A549 (cell line): ENCODE data around the gene REXO4. TPM values are rescaled to one million over a fixed set of nuclear protein-coding genes. Genes with fewer than 3 reads are reported as not detected.

Source experiments
- ATAC-seq, 2 experiments: fragments of 200-7000 bp in 1 of 2; fragments of >200 bp in 1 of 2; cut with Nextera tagmentation in 1 of 2; cut with Tn5 transposase in 1 of 2; 3 replicates each; pipeline versions ENCODE4 v1.8.0 to v1.9.1; 2018 to 2020; ENCODE audit warnings: mild to moderate bottlenecking in 1 of 2, moderate library complexity in 1 of 2
- CTCF ChIA-PET: fragments of 300-600 bp; sonication (Branson Sonifier 250); formaldehyde crosslinking; extraction: SDS; loops from one replicate; lab custom pipeline; 2021; ENCODE audit warnings: antibody characterized with exemption, inconsistent platforms; lab: Yijun Ruan, JAX
- POLR2A ChIA-PET: fragments of 350-600 bp; formaldehyde crosslinking; extraction: SDS; loops from one replicate; lab custom pipeline; 2021; ENCODE audit warnings: antibody characterized with exemption, inconsistent platforms; lab: Yijun Ruan, JAX
- DNase-seq, 2 experiments: peaks; one replicate each; pipeline versions ENCODE4 v3.0.0 to v3.0.0-alpha.2; 2011 to 2016; ENCODE audit warnings: low read depth in 1 of 2, low spot score in 1 of 2
- FAIRE-seq: peaks from 2 replicates; lab custom pipeline; 2011; peaks lifted over from hg19 to GRCh38; lab: Jason Lieb, UNC
- H3K27ac ChIP-seq, 2 experiments: fragments of >200 bp; sonication (Bioruptor Twin); formaldehyde crosslinking; 3 replicates each; pipeline ENCODE4 v1.5.1; 2016 to 2017
- H3K4me1 ChIP-seq: fragments of >200 bp; sonication (Bioruptor Twin); formaldehyde crosslinking; 3 replicates; pipeline ENCODE4 v1.6.1; 2016
- H3K4me2 ChIP-seq: fragments of >200 bp; sonication (Bioruptor Twin); formaldehyde crosslinking; 3 replicates; pipeline ENCODE4 v1.6.1; 2016
- H3K4me3 ChIP-seq: fragments of >200 bp; sonication (Bioruptor Twin); formaldehyde crosslinking; 3 replicates; pipeline ENCODE4 v1.5.1; 2016
- H3K9me3 ChIP-seq: fragments of >200 bp; sonication (Bioruptor Twin); formaldehyde crosslinking; 3 replicates; pipeline ENCODE4 v1.6.1; 2016
- ATOH8 ChIP-seq: fragments of 250-450 bp; sonication (Bioruptor Pico); IDR thresholded peaks from 2 replicates; pipeline ENCODE4 v1.5.0; 2020; ENCODE audit warnings: low read depth, mild to moderate bottlenecking, moderate library complexity
- CBX2 ChIP-seq: fragments of 200-600 bp; sonication (generic); IDR thresholded peaks from 2 replicates; pipeline ENCODE4 v1.6.1; 2016; ENCODE audit warnings: low read depth, mild to moderate bottlenecking, borderline replicate concordance
- CBX8 ChIP-seq: fragments of 200-600 bp; sonication (generic); IDR thresholded peaks from 2 replicates; pipeline ENCODE4 v1.6.1; 2016
- CEBPB ChIP-seq, 2 experiments: fragments of >200 bp in 1 of 2; sonication (Bioruptor Twin) in 1 of 2; formaldehyde crosslinking in 1 of 2; IDR thresholded peaks; 2 replicates each; pipeline ENCODE4 v1.6.1; 2012 to 2016
- CTCF ChIP-seq: fragments of >200 bp; sonication (Bioruptor Twin); formaldehyde crosslinking; IDR thresholded peaks from 3 replicates; pipeline ENCODE4 v1.5.1; 2016
- EHF ChIP-seq: fragments of 250-450 bp; sonication (Bioruptor Pico); IDR thresholded peaks from 2 replicates; pipeline ENCODE4 v1.5.0; 2020; ENCODE audit warnings: mild to moderate bottlenecking
- EP300 ChIP-seq, 2 experiments: fragments of >200 bp; sonication (Bioruptor Twin); formaldehyde crosslinking; IDR thresholded peaks; 2 replicates in 1 of 2; 3 replicates in 1 of 2; pipeline ENCODE4 v1.6.1; 2016 to 2017
- ESRRA ChIP-seq: fragments of 150-350 bp; IDR thresholded peaks from 2 replicates; pipeline ENCODE4 v1.6.1; 2014; ENCODE audit warnings: mild to moderate bottlenecking, low read length, borderline replicate concordance
- FOXS1 ChIP-seq: fragments of 250-450 bp; sonication (Bioruptor Pico); IDR thresholded peaks from 2 replicates; pipeline ENCODE4 v1.5.0; 2020; ENCODE audit warnings: mild to moderate bottlenecking, moderate library complexity
- GATA3 ChIP-seq: IDR thresholded peaks from 2 replicates; pipeline ENCODE4 v1.6.1; 2012; ENCODE audit warnings: borderline replicate concordance
- JUNB ChIP-seq: fragments of >200 bp; sonication (Bioruptor Twin); formaldehyde crosslinking; IDR thresholded peaks from 2 replicates; pipeline ENCODE4 v1.6.1; 2016
- MAFK ChIP-seq: fragments of 450-650 bp; IDR thresholded peaks from 2 replicates; pipeline ENCODE4 v1.6.1; 2014; ENCODE audit not compliant: partially characterized antibody
- MAZ ChIP-seq: fragments of 150-350 bp; IDR thresholded peaks from 2 replicates; pipeline ENCODE4 v1.6.1; 2014; ENCODE audit warnings: antibody characterized with exemption, low read depth, low read length, borderline replicate concordance
- RAD21 ChIP-seq, 2 experiments: fragments of >200 bp in 1 of 2; sonication (Bioruptor Twin) in 1 of 2; formaldehyde crosslinking in 1 of 2; IDR thresholded peaks in 1 of 2; conservative IDR thresholded peaks in 1 of 2; 2 replicates in 1 of 2; 3 replicates in 1 of 2; pipeline ENCODE4 v1.6.1; 2012 to 2018; ENCODE audit warnings: inconsistent platforms in 1 of 2
- RARB ChIP-seq: fragments of 250-450 bp; sonication (Bioruptor Pico); IDR thresholded peaks from 2 replicates; pipeline ENCODE4 v1.8.0; 2021; ENCODE audit warnings: mild to moderate bottlenecking, moderate library complexity
- TP53 ChIP-seq: fragments of 250-450 bp; sonication (Bioruptor Pico); IDR thresholded peaks from 2 replicates; pipeline ENCODE4 v1.5.0; 2021; ENCODE audit warnings: mild to moderate bottlenecking, moderate library complexity
- WGBS: methylation state at CpG from one replicate; pipeline ENCODE4 v1.1.6; 2017; ENCODE audit errors: missing lambda C conversion rate; 5-methylcytosine and 5-hydroxymethylcytosine counted together
- polyA plus RNA-seq, 4 experiments: library from polyadenylated mRNA; depleted of rRNA in 3 of 4; stranded (reverse); fragments of >200 nt; fragmentation: RNase III in 1 of 4; extraction: RNeasy Plus Mini Kit Qiagen cat#74134 plus additional on column Dnase treatment in 1 of 4; gene quantifications; 2 replicates in 3 of 4; 3 replicates in 1 of 4; pipeline ENCODE4 v1.2.3, GENCODE V29; 2011 to 2017
- TF ChIP-seq, protein P1 (sequence below): IDR thresholded peaks from 2 replicates; pipeline ENCODE4 v1.6.1; 2012
- TF ChIP-seq, protein P2 (sequence below): IDR thresholded peaks from 2 replicates; pipeline ENCODE4 v1.6.1; 2012

The REXO4 gene
- polyA plus RNA-seq, 2 of the 4 experiments (the other 2 are of a cell fraction) = 25.8 to 31.0 TPM

DNA sequence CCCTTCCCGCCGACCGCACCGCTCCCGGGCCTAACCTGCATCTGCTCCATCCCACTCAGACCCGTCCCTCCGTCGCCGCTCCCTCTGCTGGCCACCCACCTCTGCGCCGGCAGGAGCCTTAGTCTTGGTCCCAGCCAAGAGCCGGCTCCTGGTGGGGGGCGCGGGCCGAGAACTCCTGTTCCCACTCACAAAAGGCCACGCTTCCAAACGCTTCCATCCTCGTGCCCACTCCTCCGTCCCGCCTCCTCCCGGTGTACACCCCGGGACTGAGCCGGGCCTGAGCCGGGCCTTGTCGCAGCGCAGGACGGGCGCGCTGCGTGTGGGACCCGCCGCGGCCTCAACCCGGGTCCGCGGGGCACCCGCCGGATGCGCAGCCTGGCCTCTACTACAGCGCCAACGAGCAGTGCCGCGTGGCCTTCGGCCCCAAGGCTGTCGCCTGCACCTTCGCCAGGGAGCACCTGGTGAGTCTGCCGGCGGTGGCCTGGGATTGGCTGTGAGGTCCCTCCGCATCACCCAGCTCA is 11.9 kb upstream of the REXO4 start:
- peak overlapping the region; percentile 89 for H3K4me2 ChIP-seq
- no peaks in the 10 kb centered on the region for H3K9me3 ChIP-seq
- ChIA-PET POLR2A (no interaction called here), CTCF (interaction anchor here (0.7 to 2.9 kb wide), 8 partner anchors 10 to 164 kb away, joined by 3 to 13 read pairs (median 4); no protein-coding TSS in a partner anchor)
- TF ChIP-seq RAD21 (conservative IDR thresholded peaks at IDR 0.05 in 1 of 2, IDR thresholded peaks at IDR 0.05 in 1 of 2) = peak in 1 of 2 experiments; percentile 17; a peak in 1 of 5 replicates
- TF ChIP-seq, protein P1, sequence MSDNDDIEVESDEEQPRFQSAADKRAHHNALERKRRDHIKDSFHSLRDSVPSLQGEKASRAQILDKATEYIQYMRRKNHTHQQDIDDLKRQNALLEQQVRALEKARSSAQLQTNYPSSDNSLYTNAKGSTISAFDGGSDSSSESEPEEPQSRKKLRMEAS = no peak
- peak; percentile 19; the same call in 2 of the 3 replicates for TF ChIP-seq CTCF
- FAIRE-seq = no peak
- H3K27ac ChIP-seq = no peak overlapping the region
- no peak overlapping the region for H3K4me3 ChIP-seq
- peak; percentile 68 to 87; a peak in 5 of 6 replicates for ATAC-seq
- WGBS = 66% methylated on average over 23 of the region's 49 CpGs
- peaks cover 6% of the 10 kb centered on the region; the same call in 1 of the 3 replicates for H3K4me1 ChIP-seq
- peak; percentile 60 to 88 for DNase-seq

- ATAC-seq = peak; percentile 6 to 11; a peak in 5 of 6 replicates
- CTCF ChIA-PET = interaction anchor here (1.5 to 2.3 kb wide), 3 partner anchors 9 to 15 kb away, joined by 3 to 9 read pairs (median 5); no protein-coding TSS in a partner anchor
Measured at GRCh38 chr9:133429214-133429613, 11.4 kb upstream of the REXO4 start.

More at GRCh38 chr9:133429214-133429613, 11.4 kb upstream of the REXO4 start:
- Histone ChIP-seq H3K27ac (peak overlapping the region in 1 of 2 experiments; percentile 82; a peak in 4 of 6 replicates), H3K4me2 (peak overlapping the region; percentile 89), H3K4me1 (peaks cover 6% of the 10 kb centered on the region; the same call in 1 of the 3 replicates), H3K4me3 (peak overlapping the region; percentile 46)
- 60% methylated on average over 2 of the region's 18 CpGs for WGBS
- DNase-seq = no peak
- FAIRE-seq = no peak
- no peak for TF ChIP-seq EHF (CRISPR knock-in tag)
- TF ChIP-seq MAFK = no peak
- TF ChIP-seq JUNB = no peak
- no peak for TF ChIP-seq ATOH8 (CRISPR knock-in tag)
- TF ChIP-seq CEBPB (IDR thresholded peaks at IDR 0.05) = no peak
- TF ChIP-seq ESRRA = no peak
- TF ChIP-seq CBX8 = no peak
- no peak for TF ChIP-seq CBX2
- TF ChIP-seq MAZ = no peak
- TF ChIP-seq, protein P2, sequence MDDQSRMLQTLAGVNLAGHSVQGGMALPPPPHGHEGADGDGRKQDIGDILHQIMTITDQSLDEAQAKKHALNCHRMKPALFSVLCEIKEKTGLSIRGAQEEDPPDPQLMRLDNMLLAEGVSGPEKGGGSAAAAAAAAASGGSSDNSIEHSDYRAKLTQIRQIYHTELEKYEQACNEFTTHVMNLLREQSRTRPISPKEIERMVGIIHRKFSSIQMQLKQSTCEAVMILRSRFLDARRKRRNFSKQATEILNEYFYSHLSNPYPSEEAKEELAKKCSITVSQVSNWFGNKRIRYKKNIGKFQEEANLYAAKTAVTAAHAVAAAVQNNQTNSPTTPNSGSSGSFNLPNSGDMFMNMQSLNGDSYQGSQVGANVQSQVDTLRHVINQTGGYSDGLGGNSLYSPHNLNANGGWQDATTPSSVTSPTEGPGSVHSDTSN = no peak
- no peak for TF ChIP-seq TP53 (CRISPR knock-in tag)
- no peak for TF ChIP-seq RARB (CRISPR knock-in tag)
- no peak for TF ChIP-seq EP300 (IDR thresholded peaks at IDR 0.05)
- TF ChIP-seq FOXS1 (CRISPR knock-in tag) = no peak
- TF ChIP-seq CTCF = no peak
- TF ChIP-seq GATA3 = no peak
- TF ChIP-seq, protein P1 = no peak
- TF ChIP-seq, all 56 proteins: peak for 0
- POLR2A ChIA-PET = no interaction called here
- no peaks in the 10 kb centered on the region for H3K9me3 ChIP-seq
